GM19452 (cell line): ENCODE results near the gene TIMM50.
"Not testable (repeated sequence)": the region's sequence is repeated elsewhere in the genome, so short reads cannot be mapped to it uniquely, and the experiment has no call there.

Source experiments
- ATAC-seq: cut with Tn5 transposase; IDR thresholded peaks from one replicate; pipeline ENCODE4 v1.9.1; 2021; ENCODE audit not compliant: unreplicated experiment

Gene TIMM50

GRCh38 chr19:39480337-39481228, at the start of gene TIMM50:
Gene TIMM50, plus strand, starts transcription at chr19:39480838. Its CDS starts 16 bp downstream, at chr19:39480854.
- peak; percentile 87 for ATAC-seq

GRCh38 chr19:39432677-39433025, 48.0 kb upstream of the TIMM50 start:
- no peak for ATAC-seq

- no peak for ATAC-seq
Observed at GRCh38 chr19:39433480-39434079, 47.1 kb upstream of the TIMM50 start.

- ATAC-seq, result no peak
Observed at GRCh38 chr19:39434123-39435076, 46.2 kb upstream of the TIMM50 start.

GRCh38 chr19:39435499-39436349, 44.9 kb upstream of the TIMM50 start, which contains the start of gene RPS16:
Gene RPS16, minus strand, starts transcription at chr19:39435949. Its CDS starts 54 bp downstream, at chr19:39435895.
- peak; percentile 63 for ATAC-seq

GRCh38 chr19:39436350-39436716, 44.3 kb upstream of the TIMM50 start:
- ATAC-seq, result no peak

- ATAC-seq, result no peak
Observed at GRCh38 chr19:39438270-39438934, 42.2 kb upstream of the TIMM50 start.

- no peak for ATAC-seq
Observed at GRCh38 chr19:39444598-39445195, 35.9 kb upstream of the TIMM50 start.

GRCh38 chr19:39445196-39446111, 35.2 kb upstream of the TIMM50 start, which contains the start of gene SUPT5H:
Gene SUPT5H, plus strand, starts transcription at chr19:39445582. Its CDS starts 309 bp downstream, at chr19:39445891.
- ATAC-seq, result peak; percentile 78

- no peak for ATAC-seq
Observed at GRCh38 chr19:39446365-39447084, 34.1 kb upstream of the TIMM50 start.

- no peak for ATAC-seq
Observed at GRCh38 chr19:39448271-39448670, 32.4 kb upstream of the TIMM50 start.

GRCh38 chr19:39449116-39449797, 31.4 kb upstream of the TIMM50 start:
- no peak for ATAC-seq

GRCh38 chr19:39451257-39451656, 29.4 kb upstream of the TIMM50 start:
- not testable (repeated sequence) for ATAC-seq

GRCh38 chr19:39463403-39463802, 17.2 kb upstream of the TIMM50 start:
- ATAC-seq, result no peak

GRCh38 chr19:39465956-39466747, 14.5 kb upstream of the TIMM50 start:
- no peak for ATAC-seq

GRCh38 chr19:39467941-39468340, 12.7 kb upstream of the TIMM50 start:
- ATAC-seq, result no peak
